Peyer's patch (tissue), 4 donors: Measurements from ENCODE around the gene LZTR1.

Experiments used
- CTCF ChIP-seq, 6 experiments: fragments of 450-650 bp in 4 of 6; fragments of 200-600 bp in 2 of 6; sonication (generic) in 1 of 6; IDR thresholded peaks; one replicate each; pipeline ENCODE4 v1.5.1; 2017 to 2019; ENCODE audit warnings: antibody characterized with exemption in 6 of 6, mild to moderate bottlenecking in 3 of 6, moderate library complexity in 1 of 6
- POLR2A ChIP-seq, 2 donors: fragments of 450-650 bp; IDR thresholded peaks; one replicate each; pipeline ENCODE4 v1.5.1; 2017; ENCODE audit warnings: antibody characterized with exemption in 2 of 2, mild to moderate bottlenecking in 2 of 2, moderate library complexity in 2 of 2

GRCh38 chr22:20998411-20999336, 16.6 kb downstream of the LZTR1 start:
- no peak for TF ChIP-seq CTCF (IDR thresholded peaks at IDR 0.05)
- TF ChIP-seq POLR2A (IDR thresholded peaks at IDR 0.05), result no peak
